Nephron progenitor cell (in vitro differentiated cells): ENCODE measurements around the gene SLC16A13.
A peak's percentile ranks its signal among the peaks of the same experiment; 100 is the strongest.
"Not testable (repeated sequence)": the region's sequence is repeated elsewhere in the genome, so short reads cannot be mapped to it uniquely, and the experiment has no call there.

Experiments used
- DNase-seq: peaks from one replicate; pipeline ENCODE4 v3.0.0; 2021
- H3K27ac Mint-ChIP-seq: 2 replicates; pipeline ENCODE4 v1.8.0; 2021; ENCODE audit warnings: mild to moderate bottlenecking, moderate library complexity, mixed read lengths
- H3K27me3 Mint-ChIP-seq: 2 replicates; pipeline ENCODE4 v1.8.0; 2021; ENCODE audit warnings: mild to moderate bottlenecking, low read depth, mixed read lengths; ENCODE audit not compliant: poor library complexity
- H3K36me3 Mint-ChIP-seq: 2 replicates; pipeline ENCODE4 v1.8.0; 2021; ENCODE audit warnings: low read depth, mixed read lengths
- H3K4me1 Mint-ChIP-seq: 2 replicates; pipeline ENCODE4 v1.8.0; 2021; ENCODE audit warnings: mixed read lengths
- H3K4me3 Mint-ChIP-seq: 2 replicates; pipeline ENCODE4 v1.8.0; 2021; ENCODE audit warnings: mild to moderate bottlenecking, moderate library complexity, mixed read lengths
- H3K9me3 Mint-ChIP-seq: 2 replicates; pipeline ENCODE4 v1.8.0; 2021; ENCODE audit warnings: mild to moderate bottlenecking, moderate library complexity, mixed read lengths
- CTCF ChIP-seq: fragments of 200-600 bp; sonication (generic); IDR thresholded peaks from 2 replicates; pipeline ENCODE4 v1.5.0; 2021; ENCODE audit warnings: antibody characterized with exemption

SLC16A13 gene

DNA sequence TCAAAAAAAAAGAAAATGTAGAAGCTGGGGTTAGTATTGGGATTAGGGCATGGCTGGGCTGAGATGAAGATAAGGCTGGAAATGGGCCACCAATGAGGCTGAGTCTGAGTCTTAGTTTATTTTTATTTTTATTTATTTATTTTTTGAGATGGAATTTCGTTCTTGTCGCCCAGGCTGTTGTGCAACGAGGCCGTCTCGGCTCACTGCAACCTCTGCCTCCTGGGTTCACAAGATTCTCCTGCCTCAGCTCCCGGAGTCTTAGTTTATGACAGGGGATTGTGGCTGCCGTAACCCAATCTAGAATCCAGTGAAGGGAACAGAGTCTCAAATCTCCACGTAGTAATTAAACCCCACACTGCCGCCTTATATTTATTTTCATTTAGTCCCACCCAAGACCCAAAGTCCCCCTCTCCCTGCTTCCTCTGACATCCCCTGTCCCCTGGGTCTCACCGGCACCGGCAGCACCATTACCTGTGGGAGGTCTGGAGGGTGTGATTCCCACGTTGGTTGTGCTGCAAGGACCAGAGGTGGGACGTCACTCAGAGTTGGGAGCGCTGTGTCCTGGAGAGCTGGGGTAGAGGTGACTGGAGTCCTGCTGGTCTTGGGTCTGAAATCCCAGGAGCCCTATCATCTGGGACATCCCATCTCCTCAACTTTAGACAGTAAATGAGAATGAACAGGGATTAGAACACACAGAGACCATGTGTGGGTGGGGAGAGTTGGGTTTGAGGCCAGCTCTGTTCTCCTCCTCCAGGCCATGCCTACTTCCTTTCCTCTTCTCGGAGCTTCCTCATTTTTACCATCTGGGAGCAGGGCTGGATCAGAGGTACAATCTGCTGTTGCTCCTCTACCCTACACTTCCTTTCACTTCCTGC, 44.0 kb downstream of the SLC16A13 start, which contains the start of gene CLEC10A:
TSS of gene CLEC10A (minus strand) at position 671 of the 875 bp plus-strand sequence. CDS start 1,439 bp downstream, outside the sequence.
- Mint-ChIP-seq H3K9me3 (peaks cover 23% of the 10 kb centered on the region), H3K27me3 (no peaks in the 10 kb centered on the region), H3K4me3 (no peak within 1 kb of the TSS), H3K27ac (peak within 1 kb of the TSS; percentile 58), H3K36me3 (no peaks in the 10 kb centered on the region), H3K4me1 (peaks cover 27% of the 10 kb centered on the region)
- TF ChIP-seq CTCF = no peak
- no peak for DNase-seq

- no peak overlapping the region for H3K27ac Mint-ChIP-seq
Measured at GRCh38 chr17:7080456-7081041, 44.7 kb downstream of the SLC16A13 start.

GRCh38 chr17:7081341-7082062, 45.7 kb downstream of the SLC16A13 start:
- Mint-ChIP-seq H3K4me1 (peaks cover 27% of the 10 kb centered on the region), H3K9me3 (peaks cover 28% of the 10 kb centered on the region), H3K27me3 (no peaks in the 10 kb centered on the region), H3K27ac (no peak overlapping the region), H3K36me3 (peaks cover 5% of the 10 kb centered on the region), H3K4me3 (no peak overlapping the region)
- TF ChIP-seq CTCF = no peak
- no peak for DNase-seq

More at GRCh38 chr17:7080456-7081041, 44.7 kb downstream of the SLC16A13 start:
- no peak for TF ChIP-seq CTCF
- Mint-ChIP-seq H3K4me1 (peaks cover 27% of the 10 kb centered on the region), H3K4me3 (no peak overlapping the region), H3K36me3 (no peaks in the 10 kb centered on the region), H3K9me3 (peaks cover 23% of the 10 kb centered on the region), H3K27me3 (no peaks in the 10 kb centered on the region)
- DNase-seq = no peak

DNA sequence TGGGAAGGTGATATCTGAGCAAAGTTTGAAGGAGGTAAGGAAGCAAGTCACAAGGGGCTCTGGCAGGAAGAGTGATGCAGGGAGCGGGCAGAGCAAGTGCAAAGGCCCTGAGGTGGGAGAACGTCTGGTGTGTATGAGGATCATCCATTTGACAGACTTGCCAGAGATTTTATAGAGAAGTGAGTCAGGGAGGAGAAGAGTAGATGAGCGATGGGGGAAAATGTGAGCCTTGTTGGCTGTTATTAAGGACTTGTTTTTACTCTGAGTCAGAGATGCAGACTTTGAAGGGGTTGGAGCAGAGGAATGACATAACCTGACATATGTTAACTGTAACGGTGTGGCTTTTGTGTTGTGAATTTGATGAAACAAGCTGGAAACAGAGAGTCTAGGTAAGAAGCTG, 47.8 kb downstream of the SLC16A13 start:
- peaks cover 37% of the 10 kb centered on the region for H3K4me1 Mint-ChIP-seq
- H3K36me3 Mint-ChIP-seq = peaks cover 5% of the 10 kb centered on the region

GRCh38 chr17:7084088-7084487, 48.3 kb downstream of the SLC16A13 start:
- H3K4me3 Mint-ChIP-seq = no peak overlapping the region
- no peak for TF ChIP-seq CTCF
- DNase-seq = no peak
- H3K4me1 Mint-ChIP-seq = peaks cover 37% of the 10 kb centered on the region
- H3K9me3 Mint-ChIP-seq = peaks cover 21% of the 10 kb centered on the region
- H3K27me3 Mint-ChIP-seq = no peaks in the 10 kb centered on the region
- peak overlapping the region; percentile 6 for H3K27ac Mint-ChIP-seq
- H3K36me3 Mint-ChIP-seq = peaks cover 9% of the 10 kb centered on the region

More for the DNA sequence above, 47.8 kb downstream of the SLC16A13 start:
- Mint-ChIP-seq H3K4me3 (no peak overlapping the region), H3K27me3 (no peaks in the 10 kb centered on the region), H3K27ac (peak overlapping the region; percentile 11), H3K9me3 (peaks cover 21% of the 10 kb centered on the region)
- no peak for DNase-seq
- TF ChIP-seq CTCF = no peak

- Mint-ChIP-seq H3K27ac (peak overlapping the region; percentile 83), H3K4me1 (peaks cover 38% of the 10 kb centered on the region), H3K9me3 (peaks cover 24% of the 10 kb centered on the region)
- H3K4me3 Mint-ChIP-seq, H3K27me3 Mint-ChIP-seq, H3K36me3 Mint-ChIP-seq, DNase-seq: not testable (repeated sequence)
Measured at GRCh38 chr17:7088442-7088841, 52.6 kb downstream of the SLC16A13 start.

DNA sequence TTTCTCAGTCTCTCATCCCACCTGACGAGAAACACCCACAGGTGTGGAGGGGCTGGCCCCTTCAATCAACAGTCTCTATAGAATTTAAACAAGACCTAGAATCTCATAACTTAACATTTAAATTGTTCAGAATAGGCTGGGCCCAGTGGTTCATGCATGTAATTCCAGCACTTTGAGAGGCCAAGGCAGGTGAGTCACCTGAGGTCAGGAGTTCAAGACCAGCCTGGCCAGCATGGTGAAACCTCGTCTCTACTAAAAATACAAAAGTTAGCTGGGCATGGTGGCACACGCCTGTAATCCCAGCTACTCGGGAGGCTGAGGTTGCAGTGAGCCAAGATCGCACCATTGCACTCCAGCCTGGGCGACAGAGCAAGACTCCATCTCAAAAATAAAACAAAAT, 53.8 kb downstream of the SLC16A13 start:
- not testable (repeated sequence) for H3K36me3 Mint-ChIP-seq, H3K27ac Mint-ChIP-seq, DNase-seq, H3K4me3 Mint-ChIP-seq, H3K27me3 Mint-ChIP-seq
- peaks cover 33% of the 10 kb centered on the region for H3K4me1 Mint-ChIP-seq
- H3K9me3 Mint-ChIP-seq = peaks cover 24% of the 10 kb centered on the region
